NCI-H748 (cell line): ENCODE data around the gene CDC42SE2.

Experiments used
- DNase-seq: peaks from one replicate; lab custom pipeline; 2025; ENCODE audit not compliant: unreplicated experiment; lab: John Stamatoyannopoulos, UW

Gene CDC42SE2

DNA sequence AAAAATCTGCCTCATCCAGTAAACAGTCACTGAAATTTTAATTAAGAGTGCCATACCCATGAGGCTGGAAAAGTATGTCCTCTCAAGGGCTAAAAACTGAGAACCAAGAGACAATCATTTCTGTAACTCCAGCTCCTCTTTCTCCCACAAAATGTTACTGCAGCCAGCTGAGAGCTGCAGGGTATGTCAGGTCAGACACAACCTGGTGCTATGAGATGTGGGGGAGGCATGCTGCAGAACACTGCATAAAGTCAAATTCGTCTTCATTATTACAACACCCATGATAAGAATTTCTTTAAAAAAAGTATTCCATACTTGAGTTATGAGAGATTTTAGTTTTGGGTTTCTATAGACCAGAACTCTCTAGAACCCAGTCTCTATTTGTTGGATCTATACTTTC, 162.2 kb downstream of the CDC42SE2 start:
- no peak for DNase-seq

DNA sequence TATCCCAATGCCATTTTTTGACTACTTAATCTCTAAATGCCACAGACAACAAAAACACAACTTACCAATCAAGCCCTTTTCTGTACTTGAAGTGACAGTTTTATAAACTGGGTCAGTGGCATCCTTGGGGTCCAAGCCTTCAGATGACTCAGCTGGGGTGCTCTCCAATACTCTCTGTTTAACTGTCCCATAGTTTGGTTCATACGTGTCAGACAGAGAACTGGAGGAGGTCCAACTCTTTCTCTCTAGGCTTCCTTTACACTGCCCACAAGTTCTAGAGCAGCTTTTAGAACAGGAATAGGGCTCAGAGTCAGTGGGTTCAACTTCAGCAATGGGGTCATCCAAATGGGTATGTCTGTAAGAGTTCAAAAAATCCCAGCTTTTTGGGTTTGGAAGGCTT, 166.9 kb downstream of the CDC42SE2 start:
- no peak for DNase-seq

- DNase-seq, result no peak
These were observed 167.9 kb downstream of the CDC42SE2 start for GRCh38 chr5:131431794-131432193.

GRCh38 chr5:131433109-131433508, 169.3 kb downstream of the CDC42SE2 start:
- no peak for DNase-seq

GRCh38 chr5:131436081-131436480, 172.2 kb downstream of the CDC42SE2 start:
- DNase-seq, result no peak

GRCh38 chr5:131441184-131441583, 177.3 kb downstream of the CDC42SE2 start:
- no peak for DNase-seq
